IMR-90 (cell line): ENCODE results near the gene PLCL2. TPM values are rescaled to one million over a fixed set of nuclear protein-coding genes. Genes with fewer than 3 reads are reported as not detected.

Experiments used
- ATAC-seq: fragments of 200-7000 bp; cut with Tn5 transposase; 2 replicates; pipeline ENCODE4 v1.9.1; 2020; ENCODE audit warnings: low read depth, mild to moderate bottlenecking, moderate library complexity
- BruUV-seq: library from RNA; stranded (reverse); fragments of 400-500 nt; replicated peaks from 2 replicates; lab custom pipeline; 2021; lab: Mats Ljungman, UMichigan
- CTCF ChIA-PET: fragments of 300-600 bp; formaldehyde crosslinking; extraction: SDS; loops from one replicate; lab custom pipeline; 2021; ENCODE audit warnings: antibody characterized with exemption; lab: Yijun Ruan, JAX
- POLR2A ChIA-PET: fragments of 300-600 bp; sonication (Branson Sonifier 250); formaldehyde crosslinking; loops from one replicate; lab custom pipeline; 2022; ENCODE audit warnings: antibody characterized with exemption; ENCODE audit not compliant: unreplicated experiment; lab: Charles Lee
- DNase-seq: peaks from one replicate; pipeline ENCODE4 v3.0.0; 2013
- H2AFZ ChIP-seq: replicated peaks from 2 replicates; pipeline ENCODE3; 2013; ENCODE audit warnings: low read length, mild to moderate bottlenecking; ENCODE audit not compliant: poor library complexity
- H2AK5ac ChIP-seq: 2 replicates; pipeline ENCODE4 v1.6.1; 2013; ENCODE audit warnings: low read depth, low read length, inconsistent platforms
- H2AK9ac ChIP-seq: replicated peaks from 2 replicates; pipeline ENCODE3; 2013; ENCODE audit warnings: mild to moderate bottlenecking, low read depth, low read length, moderate library complexity; ENCODE audit not compliant: poor library complexity
- H2BK120ac ChIP-seq: 2 replicates; pipeline ENCODE4 v1.6.1; 2013; ENCODE audit warnings: low read depth, low read length, inconsistent platforms
- H2BK15ac ChIP-seq: 3 replicates; pipeline ENCODE4 v1.6.1; 2013; ENCODE audit warnings: low read depth, low read length, inconsistent platforms
- H2BK20ac ChIP-seq: 2 replicates; pipeline ENCODE4 v1.6.1; 2013; ENCODE audit warnings: low read depth, mild to moderate bottlenecking, inconsistent platforms, low read length, moderate library complexity
- H2BK5ac ChIP-seq: 2 replicates; pipeline ENCODE4 v1.6.1; 2013; ENCODE audit warnings: mild to moderate bottlenecking, low read depth, low read length, inconsistent platforms; ENCODE audit not compliant: poor library complexity, severe bottlenecking
- H3K14ac ChIP-seq: replicated peaks from 2 replicates; pipeline ENCODE4 v1.6.1; 2013; ENCODE audit warnings: low read depth, low read length, inconsistent platforms
- H3K18ac ChIP-seq: 2 replicates; pipeline ENCODE4 v1.6.1; 2013; ENCODE audit warnings: low read depth, low read length, control low read depth
- H3K23ac ChIP-seq: 2 replicates; pipeline ENCODE4 v1.6.1; 2013; ENCODE audit warnings: low read depth, low read length, inconsistent platforms
- H3K27ac ChIP-seq: 2 replicates; pipeline ENCODE4 v1.5.1; 2013; ENCODE audit warnings: mild to moderate bottlenecking, control low read depth, low read length; ENCODE audit not compliant: insufficient read depth
- H3K27me3 ChIP-seq: 2 replicates; pipeline ENCODE4 v1.6.1; 2013; ENCODE audit warnings: low read length; ENCODE audit not compliant: control insufficient read depth, insufficient read depth
- H3K36me3 ChIP-seq: 2 replicates; pipeline ENCODE4 v1.6.1; 2013; ENCODE audit warnings: low read length, mixed read lengths; ENCODE audit not compliant: control insufficient read depth, insufficient read depth
- H3K4ac ChIP-seq: 2 replicates; pipeline ENCODE4 v1.6.1; 2013; ENCODE audit warnings: low read depth, low read length, inconsistent platforms
- H3K4me1 ChIP-seq: 2 replicates; pipeline ENCODE4 v1.6.1; 2013; ENCODE audit warnings: low read length, mixed read lengths; ENCODE audit not compliant: control insufficient read depth, insufficient read depth
- H3K4me2 ChIP-seq: 2 replicates; pipeline ENCODE4 v1.6.1; 2013; ENCODE audit warnings: low read depth, mild to moderate bottlenecking, control low read depth, low read length, moderate library complexity
- H3K4me3 ChIP-seq: 2 replicates; pipeline ENCODE4 v1.5.1; 2013; ENCODE audit warnings: low read depth, mild to moderate bottlenecking, control low read depth, low read length, moderate library complexity; ENCODE audit not compliant: insufficient read depth
- H3K56ac ChIP-seq: 2 replicates; pipeline ENCODE4 v1.6.1; 2013; ENCODE audit warnings: low read length, inconsistent platforms; ENCODE audit not compliant: insufficient read depth; ENCODE audit errors: extremely low read depth
- H3K79me1 ChIP-seq, 2 experiments: 2 replicates each; pipeline ENCODE4 v1.6.1; 2013; ENCODE audit warnings: low read length in 2 of 2, inconsistent platforms in 1 of 2, low read depth in 1 of 2
- H3K9ac ChIP-seq: 2 replicates; pipeline ENCODE4 v1.6.1; 2013; ENCODE audit warnings: low read depth, low read length, control low read depth
- H3K9me1 ChIP-seq: 2 replicates; pipeline ENCODE4 v1.6.1; 2013; ENCODE audit warnings: low read length, inconsistent platforms; ENCODE audit not compliant: insufficient read depth
- H3K9me3 ChIP-seq: 2 replicates; pipeline ENCODE4 v1.6.1; 2013; ENCODE audit warnings: low read length; ENCODE audit not compliant: control insufficient read depth, insufficient read depth
- H4K20me1 ChIP-seq: 2 replicates; pipeline ENCODE4 v1.6.1; 2013; ENCODE audit warnings: low read length, inconsistent platforms; ENCODE audit not compliant: insufficient read depth
- H4K5ac ChIP-seq: 2 replicates; pipeline ENCODE4 v1.6.1; 2013; ENCODE audit warnings: mild to moderate bottlenecking, low read depth, low read length, control low read depth
- H4K8ac ChIP-seq, 2 experiments: 2 replicates each; pipeline ENCODE4 v1.6.1; 2013; ENCODE audit warnings: low read depth in 2 of 2, low read length in 2 of 2, control low read depth in 1 of 2, inconsistent platforms in 1 of 2
- H4K91ac ChIP-seq: 2 replicates; pipeline ENCODE4 v1.6.1; 2013; ENCODE audit warnings: low read depth, low read length, inconsistent platforms; ENCODE audit not compliant: insufficient read depth
- CEBPB ChIP-seq: IDR thresholded peaks from 2 replicates; pipeline ENCODE4 v1.6.1; 2012; ENCODE audit warnings: low read depth, low read length, improper control_type of control experiment
- ELK1 ChIP-seq: fragments of 150-350 bp; IDR thresholded peaks from 2 replicates; pipeline ENCODE4 v1.6.1; 2016; ENCODE audit warnings: low read depth, mild to moderate bottlenecking, low read length, moderate library complexity, borderline replicate concordance
- WGBS, 2 experiments: methylation state at CpG; one replicate each; pipeline versions ENCODE4 v1.1.5 to v1.1.7; 2013; ENCODE audit warnings: missing lambda C conversion rate in 2 of 2; ENCODE audit not compliant: insufficient read length in 1 of 2; ENCODE audit errors: extremely low coverage in 2 of 2; 5-methylcytosine and 5-hydroxymethylcytosine counted together
- dilution Hi-C: fragments of 300-500 bp; cut with HindIII; formaldehyde crosslinking; loops from one replicate; pipeline ENCODE4 v1.14.3; 2018; ENCODE audit warnings: low sequenced_read_pairs; ENCODE audit not compliant: unreplicated experiment
- in situ Hi-C: fragments of 300-500 bp; cut with MboI; formaldehyde crosslinking; loops from 3 replicates; pipeline ENCODE4 v1.14.3; 2019; ENCODE audit warnings: low sequenced_read_pairs, inconsistent platforms, mixed read lengths
- intact Hi-C: fragments of 100-400 bp; cut with micrococcal nuclease; formaldehyde crosslinking; loops from 2 replicates; pipeline ENCODE4 v1.10.0; 2022
- polyA plus RNA-seq, 3 experiments: library from polyadenylated mRNA; depleted of rRNA; stranded (reverse); fragments of >200 nt; gene quantifications; 2 replicates each; pipeline ENCODE4 v1.2.3, GENCODE V29; 2012; ENCODE audit warnings: low replicate concordance in 1 of 3
- total RNA-seq: library from RNA; depleted of rRNA; stranded (reverse); fragments of >200 nt; gene quantifications from 2 replicates; pipeline ENCODE4 v1.2.3, GENCODE V29; 2012

PLCL2 gene
- total and polyA plus RNA-seq, 2 of the 4 experiments (the other 2 are of a cell fraction), result 0.92 to 3.8 TPM

GRCh38 chr3:17078926-17079465 is 194.2 kb downstream of the PLCL2 start:
- Histone ChIP-seq H2AK5ac (no peak overlapping the region), H2BK20ac (no peak overlapping the region), H2BK15ac (no peak overlapping the region), H3K14ac (no peak overlapping the region), H4K5ac (no peak overlapping the region), H4K20me1 (no peaks in the 10 kb centered on the region), H3K4ac (no peak overlapping the region), H3K9me3 (no peaks in the 10 kb centered on the region), H2BK5ac (no peak overlapping the region), H3K4me1 (no peaks in the 10 kb centered on the region), H3K23ac (no peak overlapping the region), H3K56ac (no peak overlapping the region), H3K27me3 (no peaks in the 10 kb centered on the region), H3K9me1 (no peaks in the 10 kb centered on the region), H3K79me1 (no peaks in the 10 kb centered on the region), H3K27ac (no peak overlapping the region), H3K18ac (no peak overlapping the region), H3K4me3 (no peak overlapping the region), H3K9ac (no peak overlapping the region), H2BK120ac (no peak overlapping the region), H2AFZ (no peak overlapping the region), H4K8ac (no peak overlapping the region), H3K4me2 (no peak overlapping the region), H4K91ac (no peak overlapping the region), H2AK9ac (no peak overlapping the region), H3K36me3 (no peaks in the 10 kb centered on the region)
- no CpG with 5 or more reads among the region's 7 CpGs for WGBS, 2 experiments
- POLR2A ChIA-PET, result no interaction called here
- TF ChIP-seq CEBPB (no peak), ELK1 (no peak)
- BruUV-seq, result no TSS peak
- dilution Hi-C loops, result no loop called here
- ATAC-seq (no peak), DNase-seq (no peak)
- in situ Hi-C loops, result no loop called here
- intact Hi-C loops, result no loop called here
- CTCF ChIA-PET, result interaction anchor here (0.6 kb wide), 1 partner anchor 41 kb away, joined by 3 read pairs; no protein-coding TSS in a partner anchor
